Femur (tissue), 1 donor: Measurements from ENCODE around the gene GSTM4.

Source experiments
- DNase-seq: peaks from one replicate; pipeline ENCODE4 v3.0.0-alpha.2; 2017

The GSTM4 gene

DNA sequence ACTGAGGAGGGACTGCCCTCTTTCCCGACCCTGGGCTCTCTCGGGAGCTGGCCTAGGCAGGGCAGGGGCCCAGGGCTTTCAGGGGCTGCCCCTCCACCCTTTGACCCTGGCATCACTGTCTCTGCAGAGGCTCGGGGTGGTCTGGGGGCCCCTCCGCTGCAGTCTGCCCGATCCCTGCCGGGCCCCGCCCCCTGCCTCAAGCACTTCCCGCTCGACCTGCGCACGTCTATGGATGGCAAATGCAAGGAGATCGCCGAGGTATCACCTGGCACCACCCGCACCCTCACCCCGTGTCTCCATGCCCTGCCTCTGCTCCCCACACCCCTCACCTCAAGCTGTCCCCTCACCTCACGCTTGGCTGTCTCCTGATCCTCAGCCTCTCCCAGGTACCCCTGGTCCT is 30.7 kb upstream of the GSTM4 start:
- DNase-seq: no peak

DNA sequence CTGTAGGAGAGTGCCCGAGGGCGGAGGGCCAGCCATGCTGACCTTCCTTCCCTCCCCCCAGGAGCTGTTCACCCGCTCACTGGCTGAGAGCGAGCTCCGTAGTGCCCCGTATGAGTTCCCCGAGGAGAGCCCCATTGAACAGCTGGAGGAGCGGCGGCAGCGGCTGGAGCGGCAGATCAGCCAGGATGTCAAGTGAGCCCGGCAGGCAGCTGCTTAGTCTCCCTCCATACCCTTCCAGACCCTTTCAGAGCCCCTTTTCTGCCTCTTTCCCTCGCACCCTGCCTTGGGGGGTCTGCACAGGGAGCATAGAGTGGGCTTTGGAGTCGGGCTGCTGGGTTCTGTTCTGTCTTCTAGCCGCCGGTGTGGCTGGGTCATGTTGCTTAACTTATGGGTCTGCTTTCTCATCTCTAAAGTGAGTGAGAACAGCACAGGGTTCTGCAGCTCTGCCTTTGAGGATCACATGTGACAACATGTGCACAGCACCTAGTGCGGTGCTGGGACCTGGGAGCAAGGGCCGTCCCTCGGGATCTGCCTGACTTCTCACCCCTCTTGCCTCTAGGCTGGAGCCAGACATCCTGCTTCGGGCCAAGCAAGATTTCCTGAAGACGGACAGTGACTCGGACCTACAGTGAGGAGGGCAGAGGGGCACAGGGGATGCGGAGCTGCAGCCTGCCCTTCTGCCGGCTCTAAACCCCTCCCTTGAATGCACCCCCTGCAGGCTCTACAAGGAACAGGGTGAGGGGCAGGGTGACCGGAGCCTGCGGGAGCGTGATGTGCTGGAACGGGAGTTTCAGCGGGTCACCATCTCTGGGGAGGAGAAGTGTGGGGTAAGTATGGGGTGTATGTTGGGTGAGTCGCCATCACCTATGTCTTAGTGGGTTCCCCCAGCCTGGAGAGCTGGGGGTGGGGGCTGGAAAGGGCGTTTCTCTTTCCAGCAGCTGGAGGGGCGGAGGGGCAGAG is 30.0 kb upstream of the GSTM4 start:
- DNase-seq: no peak

DNA sequence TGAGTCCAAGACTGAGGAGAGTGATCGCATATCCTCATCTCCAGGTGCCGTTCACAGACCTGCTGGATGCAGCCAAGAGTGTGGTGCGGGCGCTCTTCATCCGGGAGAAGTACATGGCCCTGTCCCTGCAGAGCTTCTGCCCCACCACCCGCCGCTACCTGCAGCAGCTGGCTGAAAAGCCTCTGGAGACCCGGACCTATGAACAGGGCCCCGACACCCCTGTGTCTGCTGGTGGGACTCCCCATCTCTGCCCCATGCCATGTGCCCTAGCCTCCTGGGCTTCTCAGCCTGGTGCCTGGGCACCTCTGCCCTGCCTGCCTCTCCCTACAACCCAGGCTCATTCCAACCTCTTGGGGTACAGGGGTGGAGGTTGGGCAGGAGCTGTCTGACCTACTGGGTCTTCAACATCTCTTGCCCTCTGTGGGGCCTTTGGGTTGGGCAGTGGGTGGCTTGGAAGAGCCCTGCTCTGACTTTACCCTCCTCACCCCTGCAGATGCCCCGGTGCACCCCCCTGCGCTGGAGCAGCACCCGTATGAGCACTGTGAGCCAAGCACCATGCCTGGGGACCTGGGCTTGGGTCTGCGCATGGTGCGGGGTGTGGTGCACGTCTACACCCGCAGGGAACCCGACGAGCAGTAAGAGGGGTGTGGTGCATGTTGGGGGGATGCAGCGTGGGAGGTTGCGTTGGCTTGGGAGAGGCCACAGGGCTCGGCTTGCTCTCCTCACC is 29.1 kb upstream of the GSTM4 start:
- no peak for DNase-seq

DNA sequence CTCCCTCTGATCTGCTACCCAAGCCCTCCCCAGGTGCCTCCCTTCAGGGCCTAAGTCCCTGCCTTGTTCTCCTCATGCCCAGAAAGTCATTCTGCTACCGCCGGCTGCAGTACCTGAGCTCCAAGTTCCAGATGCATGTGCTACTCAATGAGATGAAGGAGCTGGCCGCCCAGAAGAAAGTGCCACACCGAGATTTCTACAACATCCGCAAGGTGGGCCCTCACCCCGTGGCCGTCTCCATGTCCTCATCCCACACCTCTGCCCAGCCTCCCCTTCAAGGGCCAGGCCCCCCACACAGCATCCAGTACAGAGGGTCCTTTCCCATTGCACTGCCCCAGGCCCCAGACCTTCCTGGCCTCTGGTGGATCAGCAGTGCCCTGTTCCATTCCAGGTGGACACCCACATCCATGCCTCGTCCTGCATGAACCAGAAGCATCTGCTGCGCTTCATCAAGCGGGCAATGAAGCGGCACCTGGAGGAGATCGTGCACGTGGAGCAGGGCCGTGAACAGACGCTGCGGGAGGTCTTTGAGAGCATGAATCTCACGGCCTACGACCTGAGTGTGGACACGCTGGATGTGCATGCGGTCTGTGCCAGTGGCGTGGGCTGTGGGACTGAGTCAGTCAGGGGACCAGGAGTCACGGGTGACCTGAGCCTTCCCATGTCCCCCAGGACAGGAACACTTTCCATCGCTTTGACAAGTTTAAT is 28.1 kb upstream of the GSTM4 start:
- DNase-seq: no peak

DNA sequence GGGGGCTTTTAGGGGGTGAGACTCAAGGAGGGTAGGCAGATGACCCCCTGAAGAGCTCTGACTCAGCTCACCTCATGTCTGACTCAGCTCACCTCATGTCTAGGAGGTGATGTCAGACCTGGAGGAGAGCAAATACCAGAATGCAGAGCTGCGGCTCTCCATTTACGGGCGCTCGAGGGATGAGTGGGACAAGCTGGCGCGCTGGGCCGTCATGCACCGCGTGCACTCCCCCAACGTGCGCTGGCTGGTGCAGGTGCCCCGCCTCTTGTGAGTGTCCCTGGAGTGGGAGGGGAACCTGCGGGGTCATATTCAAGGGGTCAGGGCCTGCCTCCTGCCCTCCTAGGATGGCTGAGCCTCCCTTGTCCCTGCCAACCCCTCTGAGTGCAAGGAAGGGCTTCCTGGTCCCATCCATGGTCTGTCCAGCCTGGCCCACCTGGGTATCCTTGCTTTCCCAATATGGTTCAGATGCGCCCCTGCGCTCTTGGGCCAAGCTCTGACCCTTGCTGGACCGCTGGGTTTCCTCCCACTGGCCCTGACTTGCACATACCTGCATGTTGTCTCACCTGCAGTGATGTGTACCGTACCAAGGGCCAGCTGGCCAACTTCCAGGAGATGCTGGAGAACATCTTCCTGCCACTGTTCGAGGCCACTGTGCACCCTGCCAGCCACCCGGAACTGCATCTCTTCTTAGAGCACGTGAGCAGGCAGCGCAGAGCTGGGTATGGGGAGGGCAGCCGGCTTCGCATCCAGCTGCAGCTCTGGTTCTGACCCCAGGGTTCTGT is 27.2 kb upstream of the GSTM4 start:
- no peak for DNase-seq

DNA sequence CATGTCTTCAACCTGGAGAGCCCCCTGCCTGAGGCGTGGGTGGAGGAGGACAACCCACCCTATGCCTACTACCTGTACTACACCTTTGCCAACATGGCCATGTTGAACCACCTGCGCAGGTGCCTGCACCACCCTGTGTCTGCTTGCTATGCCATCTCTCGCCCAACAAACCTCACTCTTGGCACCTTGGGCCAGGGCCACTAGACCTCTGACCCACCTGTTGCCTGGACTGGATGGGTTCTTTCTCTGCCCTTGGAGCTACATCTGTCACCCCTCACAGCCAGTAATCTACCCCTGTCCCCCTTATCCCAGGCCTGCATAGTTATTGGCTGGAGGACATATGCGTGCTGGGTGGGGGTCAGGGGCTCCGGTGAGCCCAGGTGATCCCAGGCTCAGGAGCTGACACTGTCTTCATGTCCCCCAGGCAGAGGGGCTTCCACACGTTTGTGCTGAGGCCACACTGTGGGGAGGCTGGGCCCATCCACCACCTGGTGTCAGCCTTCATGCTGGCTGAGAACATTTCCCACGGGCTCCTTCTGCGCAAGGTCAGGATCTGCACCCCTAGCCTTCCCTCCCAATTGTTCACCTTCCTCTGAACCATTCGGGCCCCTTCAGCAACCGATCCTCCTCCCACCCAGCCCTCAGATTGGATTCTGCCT is 26.4 kb upstream of the GSTM4 start:
- DNase-seq: no peak

DNA sequence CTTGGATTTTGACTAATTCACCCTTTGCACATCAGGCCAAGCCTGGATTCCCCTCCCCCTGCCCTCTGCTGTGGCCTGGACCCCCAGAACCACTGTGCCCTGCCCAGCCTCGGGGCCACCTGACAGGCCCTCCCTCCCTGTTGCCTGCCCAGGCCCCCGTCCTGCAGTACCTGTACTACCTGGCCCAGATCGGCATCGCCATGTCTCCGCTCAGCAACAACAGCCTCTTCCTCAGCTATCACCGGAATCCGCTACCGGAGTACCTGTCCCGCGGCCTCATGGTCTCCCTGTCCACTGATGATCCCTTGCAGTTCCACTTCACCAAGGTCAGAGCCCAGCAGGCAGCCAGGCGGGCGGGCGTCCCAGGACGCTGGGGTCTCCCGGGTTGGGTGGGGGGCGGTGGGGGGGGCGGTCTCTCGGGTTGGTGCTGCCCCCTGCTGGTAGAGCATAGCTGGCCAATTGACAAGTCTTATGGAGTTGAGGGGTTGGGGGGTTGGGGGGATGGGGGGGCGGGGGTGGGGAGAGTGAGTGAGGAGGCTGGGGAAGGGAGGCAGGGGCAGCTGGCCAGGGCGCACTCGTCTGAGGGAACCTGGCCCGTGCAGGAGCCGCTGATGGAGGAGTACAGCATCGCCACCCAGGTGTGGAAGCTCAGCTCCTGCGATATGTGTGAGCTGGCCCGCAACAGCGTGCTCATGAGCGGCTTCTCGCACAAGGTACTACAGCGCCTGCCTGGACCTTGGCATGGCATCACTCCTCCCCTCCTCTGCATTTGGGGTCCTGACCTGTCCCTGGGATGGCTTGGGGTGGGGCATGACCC is 25.6 kb upstream of the GSTM4 start:
- DNase-seq: no peak

DNA sequence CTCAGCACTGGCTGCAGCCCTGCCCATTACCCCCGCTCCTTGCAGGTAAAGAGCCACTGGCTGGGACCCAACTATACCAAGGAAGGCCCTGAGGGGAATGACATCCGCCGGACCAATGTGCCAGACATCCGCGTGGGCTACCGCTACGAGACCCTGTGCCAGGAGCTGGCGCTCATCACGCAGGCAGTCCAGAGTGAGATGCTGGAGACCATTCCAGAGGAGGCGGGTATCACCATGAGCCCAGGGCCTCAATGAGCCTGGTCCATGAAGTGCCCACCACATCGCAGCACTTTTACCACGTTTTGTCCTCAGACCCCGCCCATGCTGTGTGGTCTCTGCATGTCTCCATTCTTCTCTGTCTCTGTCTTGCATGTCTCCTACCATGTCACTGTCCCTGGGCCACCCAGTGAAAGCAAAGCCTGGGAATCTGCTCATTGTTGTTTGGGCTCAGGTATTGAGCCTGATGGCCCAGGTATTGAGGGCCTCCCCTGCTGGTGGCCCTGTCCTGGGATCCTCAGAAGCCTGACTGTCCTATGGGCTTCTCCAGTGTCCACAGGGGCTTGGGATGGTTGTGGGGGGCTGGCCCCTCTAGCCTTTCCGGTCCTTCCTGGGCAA is 24.9 kb upstream of the GSTM4 start:
- no peak for DNase-seq

DNA sequence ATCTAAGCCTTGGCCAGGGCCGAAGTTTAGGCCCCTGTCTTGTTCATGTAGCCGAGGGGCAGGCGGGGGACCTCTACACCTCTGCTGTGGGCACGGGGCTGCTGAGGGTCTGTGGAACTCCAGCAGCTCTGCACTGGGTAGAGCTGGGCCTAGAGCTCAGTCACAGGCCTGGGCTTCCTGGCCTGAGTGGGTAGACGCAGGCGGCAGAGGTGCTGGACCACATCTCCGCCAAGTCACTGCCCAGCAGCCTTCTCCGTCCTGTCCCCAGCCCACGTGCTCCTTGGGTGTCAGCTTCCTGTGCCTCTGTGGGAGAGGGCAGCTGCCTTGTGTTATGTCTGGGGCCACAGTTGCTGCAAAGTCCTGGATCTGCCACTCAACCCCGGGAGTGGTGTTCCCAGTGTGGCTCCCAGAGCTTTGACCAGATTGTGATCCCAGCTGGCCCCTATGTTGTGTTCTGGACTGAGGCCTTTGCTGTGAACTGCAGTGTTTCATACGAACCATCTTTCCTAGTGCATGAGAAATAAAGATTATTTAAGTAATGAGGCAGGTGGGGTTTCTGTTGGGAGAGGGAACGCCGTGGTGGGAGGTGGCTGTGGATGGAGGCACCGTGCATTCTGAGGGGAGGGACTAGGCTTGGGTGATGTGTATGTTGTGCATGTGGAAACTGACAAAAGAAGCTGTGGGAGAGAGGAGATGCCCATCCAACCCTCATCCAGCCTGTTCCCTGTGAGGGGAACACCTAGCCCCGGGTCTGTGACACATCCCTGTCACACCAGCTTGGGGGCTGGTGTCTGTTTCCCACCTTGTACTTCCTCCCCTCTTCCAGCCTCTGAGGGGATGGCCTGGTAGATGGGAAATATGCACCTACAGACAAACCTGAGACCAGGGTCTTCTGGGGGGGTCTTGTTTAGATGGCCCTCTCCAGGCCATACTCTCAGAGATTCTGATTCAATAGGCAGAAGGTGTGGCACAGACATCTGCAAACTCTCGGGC is 24.1 kb upstream of the GSTM4 start:
- peak; percentile 13 for DNase-seq

DNA sequence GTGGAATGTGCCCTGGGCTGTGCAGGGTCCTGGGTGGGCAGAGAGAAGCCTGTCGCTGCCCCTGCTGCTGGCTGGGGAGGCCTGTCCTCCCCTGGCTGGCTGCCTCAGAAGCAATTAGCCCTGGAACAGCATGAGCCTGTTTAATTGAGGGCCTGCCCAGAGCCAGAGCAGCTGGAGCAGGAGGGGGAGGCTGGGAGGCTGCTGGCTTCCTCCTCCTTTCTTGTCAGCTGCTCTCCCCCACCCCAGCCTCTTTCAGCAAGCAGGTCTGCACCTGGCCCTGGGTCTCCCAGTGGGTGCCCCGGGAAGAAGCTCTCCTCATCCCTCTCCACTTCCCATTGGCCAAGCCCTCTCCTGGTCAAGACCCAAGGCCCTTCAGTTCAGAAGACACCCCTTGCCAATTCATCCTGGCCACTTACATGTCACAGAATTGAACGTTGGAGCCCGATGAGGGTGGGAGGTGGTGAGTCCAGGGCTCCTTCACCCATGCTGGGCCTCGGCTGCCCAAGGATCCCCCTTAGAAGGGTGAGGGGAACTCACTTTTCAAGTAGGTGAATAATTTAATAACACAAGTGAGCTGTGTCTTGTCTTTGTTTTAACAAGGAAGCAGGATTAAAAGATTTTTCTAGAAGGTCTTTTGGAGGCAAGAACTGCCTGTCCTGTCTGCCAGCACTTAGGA is 23.1 kb upstream of the GSTM4 start:
- DNase-seq: peak; percentile 79

DNA sequence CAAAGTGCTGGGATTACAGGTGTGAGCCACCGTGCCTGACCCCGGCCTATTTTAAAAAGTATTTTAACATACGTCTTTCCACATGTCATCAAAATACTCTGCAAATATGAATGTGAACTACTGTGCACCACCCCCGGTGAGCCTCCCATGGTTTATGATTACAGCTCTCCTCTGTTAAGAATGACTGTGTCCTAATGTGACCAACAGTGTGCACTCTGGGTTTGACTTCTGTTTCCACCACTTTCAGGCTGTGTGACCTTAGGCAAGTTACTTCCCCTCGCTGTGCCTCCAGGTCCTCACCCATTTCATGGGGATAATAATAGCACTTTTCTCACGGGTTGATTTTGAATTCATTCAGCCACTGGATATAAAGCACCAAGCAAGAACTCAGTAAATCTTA is 21.6 kb upstream of the GSTM4 start:
- peak; percentile 2 for DNase-seq

DNA sequence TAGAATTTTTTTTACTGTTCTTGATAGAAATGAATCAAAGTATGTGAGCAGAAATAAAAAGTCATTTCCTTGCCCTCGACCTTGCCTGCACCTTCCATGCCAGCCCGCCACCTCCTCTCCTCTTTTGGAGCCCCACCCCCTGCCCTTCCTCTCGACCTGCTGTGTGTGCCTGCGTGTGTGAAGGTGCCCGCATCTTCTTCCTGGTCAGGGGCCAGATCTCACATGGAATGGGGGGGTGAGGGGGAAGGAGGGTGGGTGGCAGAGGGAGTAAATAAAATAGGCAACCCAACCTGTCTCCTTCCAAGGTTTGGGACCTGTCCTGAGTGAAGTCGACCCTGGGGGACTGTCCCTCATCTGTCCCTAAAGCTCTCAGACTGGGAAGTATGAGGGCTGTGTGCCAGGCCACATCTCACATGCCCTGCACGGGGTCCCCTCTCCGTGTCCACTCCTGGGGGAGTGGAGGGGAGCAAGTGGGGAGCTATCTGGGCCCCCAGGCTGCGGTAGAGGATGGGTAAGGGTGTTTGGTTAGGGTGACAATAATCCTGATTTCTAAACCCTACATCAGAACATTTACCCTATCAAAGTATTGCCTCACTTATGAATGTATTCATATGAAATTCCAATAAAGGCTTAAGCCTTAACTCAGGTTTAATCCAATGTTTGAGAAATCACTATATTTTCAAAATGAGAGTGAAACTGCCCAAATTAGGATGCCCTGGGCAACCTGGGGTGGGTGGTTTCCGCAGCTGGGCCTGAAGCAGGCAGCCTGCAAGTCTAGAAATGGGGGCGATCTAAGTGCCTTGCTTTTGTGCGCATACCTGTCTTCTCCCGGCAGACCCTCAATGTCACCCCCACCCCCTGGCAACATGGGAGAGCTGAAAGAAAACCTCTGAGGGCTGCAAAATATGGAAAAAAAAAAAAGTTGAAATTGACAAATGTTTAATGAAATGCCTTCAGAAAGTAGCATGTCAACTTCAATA is 20.8 kb upstream of the GSTM4 start:
- DNase-seq: peak; percentile 13

DNA sequence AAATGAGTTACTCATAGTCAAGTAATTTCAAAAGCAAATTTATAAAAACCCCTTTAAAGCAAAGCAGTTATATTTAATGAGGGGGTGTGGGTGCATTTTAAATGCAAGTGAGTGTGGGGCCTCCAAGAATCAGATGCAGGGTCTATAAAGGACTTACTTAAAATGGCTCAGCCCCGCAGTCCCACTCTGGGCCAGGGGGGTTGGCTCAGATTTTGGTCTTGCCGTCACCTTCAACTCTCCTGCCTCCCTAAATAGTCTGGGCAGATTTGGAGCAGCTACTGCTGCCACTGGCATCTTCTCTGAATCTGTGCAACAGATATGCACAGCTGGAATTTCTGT is 20.1 kb upstream of the GSTM4 start:
- DNase-seq: no peak

DNA sequence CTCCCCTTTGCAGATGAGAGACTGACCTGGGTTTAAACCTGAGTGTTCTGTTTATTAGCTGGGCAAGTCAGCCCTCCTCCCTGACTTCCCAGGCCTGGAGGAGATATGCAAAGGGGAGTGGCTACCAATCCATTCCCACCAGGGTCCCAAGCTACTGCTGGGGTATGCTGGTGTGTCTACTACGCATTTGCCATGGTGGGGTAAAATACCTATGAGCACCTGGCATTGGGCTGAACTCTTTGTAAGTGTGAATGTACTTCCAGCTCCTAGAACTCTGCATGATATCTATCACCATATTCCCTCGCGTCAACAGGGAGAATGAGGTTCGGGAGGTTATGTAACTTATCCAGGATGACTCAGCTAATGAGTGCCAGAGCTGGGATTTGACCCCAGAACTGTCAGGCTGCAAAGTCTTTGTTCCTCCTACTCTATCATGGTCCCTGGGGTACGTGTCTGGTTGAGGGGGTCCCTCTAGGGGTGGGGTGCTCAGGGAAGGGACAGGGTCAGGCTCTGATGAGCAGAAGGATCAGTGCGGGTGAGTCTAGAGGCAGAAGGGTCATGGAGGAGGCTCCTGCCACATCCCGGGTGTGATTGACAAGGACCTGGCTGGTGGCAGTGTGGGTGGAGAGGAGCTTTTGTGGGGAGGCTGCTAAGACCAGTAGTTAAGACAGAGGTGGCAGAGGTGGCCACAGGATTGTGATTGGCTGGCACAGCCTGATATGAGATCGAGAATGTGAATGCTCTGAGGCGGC is 19.5 kb upstream of the GSTM4 start:
- DNase-seq: peak; percentile 25

DNA sequence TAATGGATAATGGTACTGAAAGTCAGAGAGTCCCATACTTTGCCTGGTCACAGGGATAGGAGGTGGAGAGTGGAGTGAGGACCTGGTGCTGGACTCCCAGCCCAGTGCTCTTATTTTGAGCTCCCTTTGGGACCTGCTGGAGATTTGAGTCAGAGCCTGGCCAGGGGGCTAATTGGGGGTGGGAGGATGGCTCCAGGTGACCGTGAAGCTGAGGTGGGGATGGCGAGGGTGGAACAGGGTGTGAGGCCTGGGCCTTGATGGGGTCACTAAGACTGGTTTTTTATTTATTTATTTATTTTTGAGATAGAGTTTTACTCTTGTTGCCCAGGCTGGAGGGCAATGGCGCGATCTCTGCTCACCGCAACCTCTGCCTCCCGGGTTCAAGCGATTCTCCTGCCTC is 18.5 kb upstream of the GSTM4 start:
- DNase-seq: peak; percentile 3

DNA sequence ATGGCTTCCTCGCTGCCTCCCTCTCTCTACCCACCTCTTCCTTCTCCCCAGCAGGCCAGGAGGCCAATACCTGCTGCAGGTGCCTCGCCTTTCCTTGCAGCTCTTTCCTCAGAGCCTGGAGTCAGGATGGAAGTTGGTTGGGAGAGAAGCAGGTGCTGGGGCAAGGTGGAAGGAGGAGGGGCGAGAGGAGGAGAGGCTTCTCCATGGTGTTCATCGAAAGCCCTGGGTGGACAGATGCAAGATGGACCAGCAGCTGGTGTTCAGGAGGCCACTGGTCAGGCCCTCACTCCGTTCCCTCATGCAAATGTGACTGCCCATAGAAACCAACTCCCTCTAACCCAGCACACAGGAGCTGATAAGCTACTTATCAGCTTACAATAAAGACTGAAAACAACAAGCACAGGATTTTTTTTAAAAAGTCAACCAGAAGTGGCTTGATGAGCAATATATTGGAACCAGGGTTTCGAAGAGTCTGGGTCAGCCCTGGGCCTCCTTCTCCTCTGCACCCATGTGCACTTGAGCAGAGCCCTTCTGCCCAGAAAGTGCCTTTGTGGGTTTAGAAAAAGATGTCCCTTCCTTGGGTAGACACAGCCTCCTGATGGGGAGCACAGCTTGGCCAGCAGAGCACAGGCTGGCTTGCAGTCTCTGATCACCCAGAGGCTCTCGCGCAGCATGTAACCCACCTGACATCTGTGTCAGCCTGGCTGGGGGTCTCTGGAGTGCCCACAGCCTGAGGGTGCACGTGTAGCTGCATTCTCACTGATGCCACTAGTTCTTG is 16.6 kb upstream of the GSTM4 start:
- DNase-seq: no peak
